ENCODE data around the gene ACOT7.

DNA sequence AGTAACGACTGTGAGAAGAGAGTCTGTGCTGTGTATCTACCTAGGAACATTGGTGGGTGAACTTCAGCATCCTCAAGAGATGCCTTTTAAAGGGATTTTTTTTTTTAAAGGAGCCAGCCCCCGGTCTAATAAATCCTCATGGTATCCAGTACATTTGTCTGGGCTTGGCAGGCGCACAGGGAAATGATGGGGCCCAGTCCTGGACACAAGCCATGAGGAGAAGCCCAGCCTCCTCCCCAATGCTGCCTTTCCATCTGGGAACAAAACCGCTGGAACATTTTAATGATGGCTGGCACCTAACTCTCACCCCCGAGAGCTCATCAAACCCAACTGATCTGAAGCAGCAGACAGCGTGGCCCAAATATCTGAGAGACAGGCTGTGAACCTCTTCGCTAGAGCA lies 64.2 kb downstream of the ACOT7 start:
- no peak for TF ChIP-seq POLR2A (IDR thresholded peaks at IDR 0.05)
- TF ChIP-seq, protein P1, sequence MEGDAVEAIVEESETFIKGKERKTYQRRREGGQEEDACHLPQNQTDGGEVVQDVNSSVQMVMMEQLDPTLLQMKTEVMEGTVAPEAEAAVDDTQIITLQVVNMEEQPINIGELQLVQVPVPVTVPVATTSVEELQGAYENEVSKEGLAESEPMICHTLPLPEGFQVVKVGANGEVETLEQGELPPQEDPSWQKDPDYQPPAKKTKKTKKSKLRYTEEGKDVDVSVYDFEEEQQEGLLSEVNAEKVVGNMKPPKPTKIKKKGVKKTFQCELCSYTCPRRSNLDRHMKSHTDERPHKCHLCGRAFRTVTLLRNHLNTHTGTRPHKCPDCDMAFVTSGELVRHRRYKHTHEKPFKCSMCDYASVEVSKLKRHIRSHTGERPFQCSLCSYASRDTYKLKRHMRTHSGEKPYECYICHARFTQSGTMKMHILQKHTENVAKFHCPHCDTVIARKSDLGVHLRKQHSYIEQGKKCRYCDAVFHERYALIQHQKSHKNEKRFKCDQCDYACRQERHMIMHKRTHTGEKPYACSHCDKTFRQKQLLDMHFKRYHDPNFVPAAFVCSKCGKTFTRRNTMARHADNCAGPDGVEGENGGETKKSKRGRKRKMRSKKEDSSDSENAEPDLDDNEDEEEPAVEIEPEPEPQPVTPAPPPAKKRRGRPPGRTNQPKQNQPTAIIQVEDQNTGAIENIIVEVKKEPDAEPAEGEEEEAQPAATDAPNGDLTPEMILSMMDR (IDR thresholded peaks at IDR 0.05) = no peak

All from testis (tissue), 2 donors.